ENCODE results near the gene PRKN. TPM values are rescaled to one million over a fixed set of nuclear protein-coding genes. Genes with fewer than 3 reads are reported as not detected.

The PRKN gene
- total RNA-seq, 1 experiment from 2014 or later, result 0.34 TPM

GRCh38 chr6:161305860-161306259 is 1421.7 kb downstream of the PRKN start:
- Mint-ChIP-seq H3K9me3 (ENCODE audit: unreplicated experiment) (peaks cover under 1% of the 10 kb centered on the region), H3K27ac (ENCODE audit: unreplicated experiment) (no peak overlapping the region), H3K4me1 (ENCODE audit: low read depth, unreplicated experiment) (no peaks in the 10 kb centered on the region), H3K4me3 (ENCODE audit: unreplicated experiment) (no peak overlapping the region), H3K27me3 (ENCODE audit: insufficient read depth, unreplicated experiment) (no peaks in the 10 kb centered on the region), H3K36me3 (ENCODE audit: insufficient read depth, unreplicated experiment) (no peaks in the 10 kb centered on the region)
- no TSS peak for BruUV-seq (replicated peaks)
- intact Hi-C loops (cut with micrococcal nuclease; ENCODE audit: unreplicated experiment), result no loop called here
- Histone ChIP-seq H3K4me1 (no peaks in the 10 kb centered on the region), H3K9me3 (no peaks in the 10 kb centered on the region), H3K27me3 (replicated peaks; ENCODE audit: control insufficient read depth, insufficient read depth, low read length) (no peaks in the 10 kb centered on the region), H3K36me3 (ENCODE audit: control insufficient read depth, insufficient read depth, low read length) (no peaks in the 10 kb centered on the region), H3K4me3 (ENCODE audit: low read depth, low read length) (no peak overlapping the region)
- POLR2A ChIA-PET, result no interaction called here
- DNase-seq, result no peak
- TF ChIP-seq CTCF (IDR thresholded peaks at IDR 0.05; ENCODE audit: insufficient read depth in 1 of 2, low read depth in 1 of 2, low read length in 1 of 2, severe bottlenecking in 1 of 2, unreplicated experiment in 1 of 2), result no peak
- CTCF ChIA-PET, result no interaction called here

- no peak for TF ChIP-seq CTCF (IDR thresholded peaks at IDR 0.05; ENCODE audit: insufficient read depth in 1 of 2, low read depth in 1 of 2, low read length in 1 of 2, severe bottlenecking in 1 of 2, unreplicated experiment in 1 of 2)
- Histone ChIP-seq H3K4me1 (no peaks in the 10 kb centered on the region), H3K4me3 (ENCODE audit: low read depth, low read length) (no peak overlapping the region), H3K9me3 (no peaks in the 10 kb centered on the region), H3K27me3 (replicated peaks; ENCODE audit: control insufficient read depth, insufficient read depth, low read length) (no peaks in the 10 kb centered on the region), H3K36me3 (ENCODE audit: control insufficient read depth, insufficient read depth, low read length) (no peaks in the 10 kb centered on the region)
- Mint-ChIP-seq H3K27ac (ENCODE audit: unreplicated experiment) (no peak overlapping the region), H3K4me1 (ENCODE audit: low read depth, unreplicated experiment) (no peaks in the 10 kb centered on the region), H3K36me3 (ENCODE audit: insufficient read depth, unreplicated experiment) (no peaks in the 10 kb centered on the region), H3K27me3 (ENCODE audit: insufficient read depth, unreplicated experiment) (no peaks in the 10 kb centered on the region), H3K4me3 (ENCODE audit: unreplicated experiment) (no peak overlapping the region), H3K9me3 (ENCODE audit: unreplicated experiment) (no peaks in the 10 kb centered on the region)
- ChIA-PET POLR2A (no interaction called here), CTCF (no interaction called here)
- DNase-seq, result no peak
- intact Hi-C loops (cut with micrococcal nuclease; ENCODE audit: unreplicated experiment), result no loop called here
- BruUV-seq (replicated peaks), result no TSS peak
Measured at GRCh38 chr6:161303628-161304340, 1423.8 kb downstream of the PRKN start.

GRCh38 chr6:161302949-161303348 is 1424.6 kb downstream of the PRKN start:
- no peak overlapping the region for H3K27ac Mint-ChIP-seq (ENCODE audit: unreplicated experiment)
- no peak for DNase-seq

More at GRCh38 chr6:161302949-161303348, 1424.6 kb downstream of the PRKN start:
- H3K4me1 Mint-ChIP-seq (ENCODE audit: low read depth, unreplicated experiment), result no peaks in the 10 kb centered on the region
- Histone ChIP-seq H3K4me3 (ENCODE audit: low read depth, low read length) (no peak overlapping the region), H3K27me3 (replicated peaks; ENCODE audit: control insufficient read depth, insufficient read depth, low read length) (no peaks in the 10 kb centered on the region), H3K36me3 (ENCODE audit: control insufficient read depth, insufficient read depth, low read length) (no peaks in the 10 kb centered on the region), H3K9me3 (no peaks in the 10 kb centered on the region), H3K4me1 (no peaks in the 10 kb centered on the region)
- BruUV-seq (replicated peaks), result no TSS peak
- POLR2A ChIA-PET, result no interaction called here
- H3K4me3 Mint-ChIP-seq (ENCODE audit: unreplicated experiment), result no peak overlapping the region
- TF ChIP-seq CTCF (IDR thresholded peaks at IDR 0.05; ENCODE audit: insufficient read depth in 1 of 2, low read depth in 1 of 2, low read length in 1 of 2, severe bottlenecking in 1 of 2, unreplicated experiment in 1 of 2), result no peak
- CTCF ChIA-PET, result no interaction called here
- no peaks in the 10 kb centered on the region for H3K36me3 Mint-ChIP-seq (ENCODE audit: insufficient read depth, unreplicated experiment)
- H3K9me3 Mint-ChIP-seq (ENCODE audit: unreplicated experiment), result no peaks in the 10 kb centered on the region
- no peaks in the 10 kb centered on the region for H3K27me3 Mint-ChIP-seq (ENCODE audit: insufficient read depth, unreplicated experiment)
- intact Hi-C loops (cut with micrococcal nuclease; ENCODE audit: unreplicated experiment), result no loop called here
